ENCODE results near the gene CCDC73.

- TF ChIP-seq CTCF (IDR thresholded peaks at IDR 0.05) (no peak), POLR2A (IDR thresholded peaks at IDR 0.05) (no peak)
These were observed 18.6 kb downstream of the CCDC73 start for GRCh38 chr11:32775908-32776307.

All from tibial nerve (tissue), 3 donors.